GM12892 (cell line): ENCODE results near the gene DPEP2.
"Not testable (repeated sequence)": the region's sequence is repeated elsewhere in the genome, so short reads cannot be mapped to it uniquely, and the experiment has no call there.

ENCODE experiments used
- DNase-seq: peaks from one replicate; pipeline ENCODE4 v3.0.0; 2011; ENCODE audit not compliant: insufficient read length
- FAIRE-seq: peaks from 2 replicates; lab custom pipeline; 2011; peaks lifted over from hg19 to GRCh38; lab: Jason Lieb, UNC
- POLR2A ChIP-seq: IDR thresholded peaks from 2 replicates; pipeline ENCODE4 v1.6.1; 2011; ENCODE audit warnings: low read depth, low read length, control low read depth
- POLR2AphosphoS5 ChIP-seq: IDR thresholded peaks from 2 replicates; pipeline ENCODE4 v1.6.1; 2011; ENCODE audit warnings: low read depth, low read length, control low read depth
- TAF1 ChIP-seq: IDR thresholded peaks from 2 replicates; pipeline ENCODE4 v1.6.1; 2011; ENCODE audit warnings: low read depth, mild to moderate bottlenecking, control low read depth, low read length, borderline replicate concordance

The DPEP2 gene

GRCh38 chr16:68000450-68000849, 1.2 kb upstream of the DPEP2 start:
- TF ChIP-seq TAF1 (no peak), POLR2A (no peak), POLR2AphosphoS5 (no peak)
- no peak for FAIRE-seq
- no peak for DNase-seq

DNA sequence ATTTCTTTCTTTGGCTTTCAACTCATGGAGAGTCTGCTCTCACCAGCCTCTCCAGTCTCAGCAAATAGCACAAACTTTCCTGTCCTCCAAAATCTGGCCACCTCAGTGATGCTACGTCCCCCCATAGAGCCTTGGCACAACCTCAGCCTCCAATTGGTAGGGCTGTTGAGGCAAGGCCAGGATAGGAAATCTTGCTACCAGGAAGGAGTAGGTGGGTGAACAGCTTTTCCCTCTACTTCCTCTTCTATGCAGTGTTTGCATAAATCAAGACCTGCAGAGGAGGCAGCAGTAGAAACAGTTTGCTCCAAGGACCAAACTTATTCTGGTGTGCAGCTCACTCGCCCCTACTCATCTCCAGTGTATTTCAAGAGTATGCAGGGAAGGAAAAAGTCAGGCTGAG, 701 bp upstream of the DPEP2 start:
- no peak for DNase-seq

DNA sequence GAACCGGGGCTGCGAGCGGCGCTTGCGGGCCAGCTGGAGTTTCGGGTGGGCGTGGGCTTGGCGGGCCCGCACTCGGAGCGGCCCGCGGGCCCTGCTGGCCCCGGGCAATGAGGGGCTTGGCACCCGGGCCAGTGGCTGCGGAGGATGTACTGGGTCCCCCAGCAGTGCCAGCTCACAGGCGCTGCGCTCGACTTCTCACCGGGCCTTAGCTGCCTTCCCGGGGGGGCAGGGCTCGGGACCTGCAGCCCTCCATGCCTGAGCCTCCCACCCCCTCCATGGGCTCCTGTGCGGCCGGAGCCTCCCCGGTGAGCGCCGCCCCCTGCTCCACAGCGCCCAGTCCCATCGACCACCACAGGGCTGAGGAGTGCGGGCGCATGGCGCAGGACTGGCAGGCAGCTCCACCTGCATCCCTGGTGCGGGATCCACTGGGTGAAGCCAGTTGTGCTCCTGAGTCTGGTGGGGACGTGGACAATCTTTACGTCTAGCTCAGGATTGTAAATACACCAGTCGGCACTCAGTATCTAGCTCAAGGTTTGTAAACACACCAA, 979 bp downstream of the DPEP2 start:
- FAIRE-seq, result not testable (repeated sequence)

More for the DNA sequence above, 701 bp upstream of the DPEP2 start:
- FAIRE-seq, result no peak
- TF ChIP-seq POLR2A (no peak), POLR2AphosphoS5 (no peak), TAF1 (no peak)

DNA sequence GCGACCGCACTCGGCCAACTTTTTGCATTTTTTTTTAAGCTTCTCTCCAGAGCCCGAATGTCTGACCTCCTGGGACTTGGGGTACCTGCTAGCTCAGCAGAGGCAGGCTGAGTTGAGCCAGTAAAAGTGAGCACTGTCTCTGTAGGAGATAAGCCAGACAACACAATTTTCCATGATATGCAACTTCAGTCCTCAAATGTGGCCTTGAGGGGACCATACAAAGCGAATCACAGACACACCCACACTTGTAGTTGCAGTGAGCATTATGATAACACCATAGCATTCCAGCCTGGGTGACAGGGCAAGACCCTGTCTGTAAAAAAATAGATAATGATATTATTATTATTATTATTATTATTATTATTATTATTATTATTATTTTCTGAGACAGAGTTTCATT, 2.6 kb downstream of the DPEP2 start:
- FAIRE-seq (no peak), DNase-seq (no peak)
- TF ChIP-seq POLR2A (no peak), POLR2AphosphoS5 (no peak), TAF1 (no peak)

More for the DNA sequence above, 979 bp downstream of the DPEP2 start:
- not testable (repeated sequence) for DNase-seq

DNA sequence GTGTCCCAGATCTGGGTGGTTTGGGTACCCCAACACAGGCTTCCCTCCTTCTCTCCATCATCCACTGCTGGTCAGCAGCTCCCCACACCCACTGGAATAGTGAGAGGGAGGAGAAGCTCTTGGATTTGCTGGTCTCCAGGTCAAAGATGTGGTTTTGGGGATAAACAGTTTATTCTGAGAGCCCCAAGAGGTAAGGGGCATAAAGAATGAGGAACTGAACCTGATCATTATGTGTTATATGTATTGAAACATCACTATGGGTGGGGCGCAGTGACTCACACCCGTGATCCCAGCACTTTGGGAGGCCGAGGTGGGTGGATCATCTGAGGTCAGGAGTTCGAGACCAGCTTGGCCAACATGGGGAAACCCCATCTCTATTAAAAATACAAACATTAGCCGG, 3.9 kb downstream of the DPEP2 start:
- FAIRE-seq, result no peak
- no peak for DNase-seq
- TF ChIP-seq POLR2AphosphoS5, result no peak
- TF ChIP-seq POLR2A, result no peak
- TF ChIP-seq TAF1, result no peak

DNA sequence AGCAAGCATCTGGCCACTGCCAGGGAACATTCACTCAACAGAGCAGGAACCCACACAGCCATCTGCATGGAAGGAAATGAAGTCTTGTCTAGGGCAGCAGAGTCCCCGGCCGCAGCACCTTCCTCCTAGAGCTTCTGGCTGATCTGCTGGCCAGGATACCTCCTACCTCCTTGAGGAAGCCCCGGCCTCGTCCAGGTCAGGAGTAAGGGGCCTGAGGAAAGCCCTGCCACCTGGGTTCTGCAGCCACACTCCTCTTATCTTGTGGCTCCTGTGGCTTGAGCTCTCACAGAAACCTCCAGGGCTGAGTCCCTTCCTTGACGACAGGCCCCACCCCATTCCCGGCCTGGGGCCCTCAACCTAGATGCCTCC, 5.3 kb downstream of the DPEP2 start:
- not testable (repeated sequence) for DNase-seq
- peak; percentile 21 for FAIRE-seq

DNA sequence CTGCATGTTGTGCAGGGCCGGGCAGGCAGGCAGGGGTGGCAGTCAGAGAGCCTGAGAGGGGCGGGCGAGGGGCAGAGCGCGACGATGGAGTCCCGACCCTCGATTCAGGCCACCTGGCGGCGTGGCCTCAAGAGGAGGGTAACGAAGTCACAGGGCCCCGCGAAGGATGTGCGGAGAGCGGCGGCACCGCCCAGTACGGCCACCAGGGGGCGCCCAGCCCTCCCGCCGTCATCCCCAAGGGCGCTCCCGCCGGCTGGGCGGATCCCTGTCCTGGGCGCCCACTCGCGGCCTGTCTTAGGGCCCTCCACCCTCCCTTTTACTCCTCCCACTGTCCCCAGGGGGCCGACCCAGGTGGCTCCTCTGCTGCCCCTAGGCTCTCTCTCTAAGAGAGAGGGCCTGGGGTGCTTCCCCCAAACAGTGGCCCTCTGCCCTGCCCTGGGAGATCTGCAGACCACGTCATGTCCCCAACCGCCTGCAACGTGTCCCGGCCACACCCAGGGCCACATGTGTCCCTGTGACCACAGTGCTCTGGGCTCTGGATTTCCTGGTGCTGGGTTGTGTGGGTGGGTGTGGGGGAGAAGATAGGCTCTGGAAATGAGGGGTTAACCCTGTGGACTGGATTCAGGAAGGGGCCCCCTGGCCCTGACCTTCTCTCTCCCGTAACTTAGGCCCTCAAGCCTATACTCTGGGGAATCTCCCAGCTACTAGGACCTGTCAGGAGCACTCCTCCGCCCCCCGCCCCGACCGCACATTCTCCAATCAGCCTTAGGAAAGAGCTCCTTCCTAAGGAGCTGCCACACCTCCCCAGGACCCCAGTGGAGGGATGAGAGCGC, 5.9 kb downstream of the DPEP2 start:
- peak; percentile 82 for DNase-seq
- FAIRE-seq, result peak; percentile 80
- TF ChIP-seq TAF1 (0 out of 2 replicates have a peak, but pooled peaks have one; percentile 19), POLR2A (no peak), POLR2AphosphoS5 (no peak)

- DNase-seq, result no peak
Measured at GRCh38 chr16:67992661-67993206, 6.5 kb downstream of the DPEP2 start.

GRCh38 chr16:67990018-67990386, 9.3 kb downstream of the DPEP2 start:
- FAIRE-seq, result no peak
- DNase-seq, result no peak
- TF ChIP-seq POLR2AphosphoS5, result no peak
- TF ChIP-seq POLR2A, result no peak
- TF ChIP-seq TAF1, result no peak

More at GRCh38 chr16:67992661-67993206, 6.5 kb downstream of the DPEP2 start:
- no peak for FAIRE-seq
- no peak for TF ChIP-seq POLR2AphosphoS5
- TF ChIP-seq TAF1, result no peak
- TF ChIP-seq POLR2A, result no peak

DNA sequence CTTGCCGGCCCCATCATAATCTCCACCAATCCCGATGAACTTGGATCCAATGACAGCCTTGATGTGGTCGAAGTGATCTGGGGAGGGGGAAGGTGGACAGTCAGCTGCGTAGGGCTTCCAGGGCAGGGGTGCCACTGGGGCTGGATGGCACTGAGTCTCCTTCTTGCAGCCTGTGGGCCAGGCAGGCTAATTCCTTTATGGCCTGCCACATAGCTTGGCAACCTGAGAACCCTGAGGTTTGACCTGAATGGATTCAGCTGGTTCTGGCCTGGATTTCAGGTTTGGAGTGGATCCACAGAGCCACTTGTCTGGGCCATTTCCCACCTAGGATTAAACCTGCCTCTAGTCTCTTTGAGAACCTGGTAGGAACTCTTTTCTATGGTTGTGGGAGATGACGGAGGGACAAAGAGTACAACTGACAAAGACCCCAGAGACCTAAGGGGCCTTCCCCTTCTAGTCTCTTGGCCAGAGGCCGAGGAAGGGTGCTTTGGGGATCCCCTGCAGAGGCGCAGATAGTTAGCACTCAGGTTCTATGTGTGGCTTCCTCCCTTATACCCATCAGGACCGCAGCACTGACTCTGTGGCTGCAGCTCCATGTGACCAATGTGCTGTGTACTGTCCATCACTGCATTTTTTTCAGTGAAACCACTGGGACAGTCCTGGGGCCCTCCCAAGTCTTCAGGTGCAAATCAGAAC, 9.8 kb downstream of the DPEP2 start:
- FAIRE-seq (peak; percentile 74), DNase-seq (no peak)
- no peak for TF ChIP-seq POLR2AphosphoS5
- TF ChIP-seq POLR2A, result no peak
- no peak for TF ChIP-seq TAF1

- FAIRE-seq (no peak), DNase-seq (no peak)
- TF ChIP-seq POLR2AphosphoS5, result no peak
Measured at GRCh38 chr16:67988675-67989074, 10.6 kb downstream of the DPEP2 start.

DNA sequence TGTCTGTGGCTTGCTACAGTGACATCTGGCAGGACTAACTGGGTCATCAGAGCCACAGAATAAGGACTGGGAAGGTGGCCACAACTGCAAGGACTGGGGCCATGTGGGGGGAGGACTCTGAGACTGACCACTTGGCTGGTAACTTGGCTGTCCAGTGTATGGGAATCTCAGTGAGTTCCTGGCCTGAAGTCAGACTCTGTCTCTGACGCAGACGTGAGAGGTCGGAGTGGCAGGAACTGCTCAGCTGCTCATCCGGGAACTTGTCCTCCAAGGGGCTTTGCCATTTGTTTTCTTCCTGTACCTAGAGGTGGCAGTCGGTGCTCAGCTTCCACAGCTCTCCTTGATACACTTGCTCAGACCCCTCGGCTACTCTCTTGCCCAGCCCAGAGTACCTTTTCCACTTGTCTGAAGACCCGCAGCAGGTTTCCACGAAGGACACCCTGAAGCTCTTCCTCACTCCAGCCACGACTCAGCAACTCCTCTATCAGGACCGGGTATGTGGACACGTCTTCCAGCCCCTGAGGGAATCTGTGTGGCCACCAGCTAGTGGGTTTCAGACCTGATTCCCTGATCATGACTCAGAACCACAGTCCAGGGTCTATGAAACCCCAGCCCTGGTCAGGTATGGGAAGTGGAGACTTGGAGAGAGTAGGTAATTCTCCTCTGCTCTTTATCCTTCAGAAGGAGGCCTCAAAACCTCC, 11.7 kb downstream of the DPEP2 start:
- FAIRE-seq, result no peak
- DNase-seq, result no peak
- TF ChIP-seq POLR2AphosphoS5 (no peak), TAF1 (no peak), POLR2A (no peak)
